ENCODE measurements around the gene DTX2. TPM values are rescaled to one million over a fixed set of nuclear protein-coding genes. Genes with fewer than 3 reads are reported as not detected.
A peak's percentile ranks its signal among the peaks of the same experiment; 100 is the strongest.
"Not testable (repeated sequence)": the region's sequence is repeated elsewhere in the genome, so short reads cannot be mapped to it uniquely, and the experiment has no call there.

DTX2 gene
- total and polyA plus RNA-seq, 4 donors: 18.5 to 55.3 (median 41.9) TPM

DNA sequence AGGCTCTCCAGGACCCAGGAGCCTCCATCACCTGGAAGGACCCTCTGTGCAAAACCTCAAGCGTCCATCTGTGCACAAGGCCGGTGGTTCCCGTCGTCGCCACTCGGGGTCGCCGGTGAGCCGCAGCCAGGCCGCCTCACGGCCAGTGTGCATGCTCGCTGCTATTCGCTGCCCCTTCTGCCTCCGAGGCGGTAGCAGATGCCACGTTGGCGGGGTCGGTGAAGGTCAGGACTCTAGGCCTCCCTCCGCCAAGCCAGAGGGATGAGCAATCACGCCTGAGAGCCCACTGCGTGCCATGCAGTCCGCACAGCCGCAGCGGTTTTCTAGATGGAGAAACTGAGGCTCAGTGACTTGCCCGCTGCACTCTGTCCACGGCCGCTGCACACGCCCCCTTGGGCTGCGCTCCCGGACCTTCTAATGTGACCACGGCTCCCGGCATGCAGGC, 54.5 kb downstream of the DTX2 start:
- Histone ChIP-seq H3K4me3 (no peak overlapping the region), H3K9me3 (ENCODE audit: control insufficient read depth in 4 of 4, insufficient read depth in 3 of 4, low read length in 3 of 4) (no peaks in the 10 kb centered on the region), H3K9ac (ENCODE audit: insufficient read depth in 1 of 2, low read length in 2 of 2) (no peak overlapping the region), H3K36me3 (ENCODE audit: control insufficient read depth in 4 of 4, insufficient read depth in 4 of 4, low read length in 4 of 4) (no peaks in the 10 kb centered on the region), H3K4me1 (ENCODE audit: control insufficient read depth in 5 of 5, insufficient read depth in 5 of 5, low read length in 5 of 5) (peaks cover 0 to 3% (median 0%) of the 10 kb centered on the region in 5 donors), H3K27me3 (ENCODE audit: control insufficient read depth in 3 of 3, insufficient read depth in 3 of 3, low read length in 2 of 3) (no peaks in the 10 kb centered on the region), H3K27ac (ENCODE audit: low read depth in 1 of 2, low read length in 1 of 2) (no peak overlapping the region)
- WGBS, 2 donors: 8 to 19% methylated on average over 26 to 32 of the region's 32 CpGs
- DNase-seq (peak in 1 of 3 donors; percentile 46), ATAC-seq (ENCODE audit: insufficient read depth, low FRiP score) (no peak)
- TF ChIP-seq, protein P1, sequence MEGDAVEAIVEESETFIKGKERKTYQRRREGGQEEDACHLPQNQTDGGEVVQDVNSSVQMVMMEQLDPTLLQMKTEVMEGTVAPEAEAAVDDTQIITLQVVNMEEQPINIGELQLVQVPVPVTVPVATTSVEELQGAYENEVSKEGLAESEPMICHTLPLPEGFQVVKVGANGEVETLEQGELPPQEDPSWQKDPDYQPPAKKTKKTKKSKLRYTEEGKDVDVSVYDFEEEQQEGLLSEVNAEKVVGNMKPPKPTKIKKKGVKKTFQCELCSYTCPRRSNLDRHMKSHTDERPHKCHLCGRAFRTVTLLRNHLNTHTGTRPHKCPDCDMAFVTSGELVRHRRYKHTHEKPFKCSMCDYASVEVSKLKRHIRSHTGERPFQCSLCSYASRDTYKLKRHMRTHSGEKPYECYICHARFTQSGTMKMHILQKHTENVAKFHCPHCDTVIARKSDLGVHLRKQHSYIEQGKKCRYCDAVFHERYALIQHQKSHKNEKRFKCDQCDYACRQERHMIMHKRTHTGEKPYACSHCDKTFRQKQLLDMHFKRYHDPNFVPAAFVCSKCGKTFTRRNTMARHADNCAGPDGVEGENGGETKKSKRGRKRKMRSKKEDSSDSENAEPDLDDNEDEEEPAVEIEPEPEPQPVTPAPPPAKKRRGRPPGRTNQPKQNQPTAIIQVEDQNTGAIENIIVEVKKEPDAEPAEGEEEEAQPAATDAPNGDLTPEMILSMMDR (IDR thresholded peaks at IDR 0.05; ENCODE audit: control extremely low read depth, extremely low read depth): peak; percentile 33

DNA sequence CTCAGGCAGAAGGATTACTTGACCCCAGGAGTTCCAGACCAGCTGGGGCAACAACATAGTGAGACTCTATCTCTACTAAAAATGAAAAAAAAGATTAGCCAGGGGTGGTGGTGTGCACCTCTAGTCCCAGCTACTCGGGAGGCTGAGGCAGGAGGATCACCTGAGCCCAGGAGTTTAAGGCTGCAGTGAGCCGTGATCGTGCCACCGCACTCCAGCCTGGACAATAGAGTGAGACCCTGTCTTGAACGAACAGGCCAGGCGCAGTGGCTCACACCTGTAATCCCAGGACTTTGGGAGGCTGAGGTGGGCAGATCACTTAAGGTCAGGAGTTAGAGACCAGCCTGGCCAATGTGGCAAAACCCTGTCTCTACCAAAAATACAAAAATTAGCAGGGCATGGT, 55.4 kb downstream of the DTX2 start:
- H3K36me3 ChIP-seq (ENCODE audit: control insufficient read depth in 4 of 4, insufficient read depth in 4 of 4, low read length in 4 of 4); H3K27me3 ChIP-seq (ENCODE audit: control insufficient read depth in 3 of 3, insufficient read depth in 3 of 3, low read length in 2 of 3); DNase-seq; H3K9me3 ChIP-seq (ENCODE audit: control insufficient read depth in 4 of 4, insufficient read depth in 3 of 4, low read length in 3 of 4); H3K27ac ChIP-seq (ENCODE audit: low read depth in 1 of 2, low read length in 1 of 2); H3K4me1 ChIP-seq (ENCODE audit: control insufficient read depth in 5 of 5, insufficient read depth in 5 of 5, low read length in 5 of 5); H3K9ac ChIP-seq (ENCODE audit: insufficient read depth in 1 of 2, low read length in 2 of 2); ATAC-seq (ENCODE audit: insufficient read depth, low FRiP score); H3K4me3 ChIP-seq: not testable (repeated sequence)
- WGBS, 2 donors: 94 to 100% methylated on average over 1 to 6 of the region's 6 CpGs

DNA sequence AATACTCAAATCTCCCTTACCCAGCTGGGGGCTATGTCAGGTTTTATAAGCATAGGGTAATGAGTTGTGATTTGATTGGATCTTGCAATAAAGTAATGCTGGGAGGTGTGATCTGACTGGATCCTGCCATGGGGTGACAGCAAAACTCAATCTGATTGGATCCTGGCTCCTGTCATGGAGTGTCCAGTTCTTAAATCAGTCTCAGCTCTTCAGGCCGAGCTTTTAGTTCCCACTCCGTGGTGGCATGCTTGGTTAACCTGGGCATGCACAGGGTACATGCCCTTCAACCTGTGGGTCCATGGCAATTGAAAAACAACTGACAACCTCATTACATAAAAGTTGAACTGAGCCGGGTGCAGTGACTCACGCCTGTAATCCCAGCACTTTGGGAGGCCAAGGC, 64.7 kb downstream of the DTX2 start:
- not testable (repeated sequence) for ATAC-seq (ENCODE audit: insufficient read depth, low FRiP score); H3K27me3 ChIP-seq (ENCODE audit: control insufficient read depth in 3 of 3, insufficient read depth in 3 of 3, low read length in 2 of 3); H3K4me3 ChIP-seq; H3K9me3 ChIP-seq (ENCODE audit: control insufficient read depth in 4 of 4, insufficient read depth in 3 of 4, low read length in 3 of 4); H3K36me3 ChIP-seq (ENCODE audit: control insufficient read depth in 4 of 4, insufficient read depth in 4 of 4, low read length in 4 of 4); H3K9ac ChIP-seq (ENCODE audit: insufficient read depth in 1 of 2, low read length in 2 of 2); DNase-seq; H3K4me1 ChIP-seq (ENCODE audit: control insufficient read depth in 5 of 5, insufficient read depth in 5 of 5, low read length in 5 of 5); H3K27ac ChIP-seq (ENCODE audit: low read depth in 1 of 2, low read length in 1 of 2)
- WGBS, 2 donors: 83 to 92% methylated on average over 2 of the region's 4 CpGs

DNA sequence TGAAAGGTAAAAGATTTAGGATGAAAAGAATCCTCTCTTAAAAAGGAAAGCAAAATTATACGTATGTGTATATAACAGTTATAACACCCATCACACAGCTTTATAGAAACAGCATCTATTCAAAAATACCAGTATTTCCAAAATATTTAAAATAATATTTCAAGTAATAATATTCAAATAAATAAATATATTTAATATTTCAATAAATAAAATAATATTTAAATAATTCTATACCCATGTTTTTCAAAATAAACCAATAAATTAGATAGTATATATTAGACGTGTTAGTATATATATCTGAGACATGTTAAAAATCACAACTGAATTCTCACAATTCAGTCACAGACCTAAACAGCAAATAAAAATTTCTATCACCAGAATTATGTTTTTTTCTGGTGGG, 70.1 kb downstream of the DTX2 start:
- H3K27me3 ChIP-seq (ENCODE audit: control insufficient read depth in 3 of 3, insufficient read depth in 3 of 3, low read length in 2 of 3); H3K27ac ChIP-seq (ENCODE audit: low read depth in 1 of 2, low read length in 1 of 2); H3K4me3 ChIP-seq; H3K36me3 ChIP-seq (ENCODE audit: control insufficient read depth in 4 of 4, insufficient read depth in 4 of 4, low read length in 4 of 4); ATAC-seq (ENCODE audit: insufficient read depth, low FRiP score); DNase-seq; H3K9ac ChIP-seq (ENCODE audit: insufficient read depth in 1 of 2, low read length in 2 of 2); H3K9me3 ChIP-seq (ENCODE audit: control insufficient read depth in 4 of 4, insufficient read depth in 3 of 4, low read length in 3 of 4); H3K4me1 ChIP-seq (ENCODE audit: control insufficient read depth in 5 of 5, insufficient read depth in 5 of 5, low read length in 5 of 5): not testable (repeated sequence)
- WGBS, 2 donors: 89 to 92% methylated on average over 2 of the region's 2 CpGs

DNA sequence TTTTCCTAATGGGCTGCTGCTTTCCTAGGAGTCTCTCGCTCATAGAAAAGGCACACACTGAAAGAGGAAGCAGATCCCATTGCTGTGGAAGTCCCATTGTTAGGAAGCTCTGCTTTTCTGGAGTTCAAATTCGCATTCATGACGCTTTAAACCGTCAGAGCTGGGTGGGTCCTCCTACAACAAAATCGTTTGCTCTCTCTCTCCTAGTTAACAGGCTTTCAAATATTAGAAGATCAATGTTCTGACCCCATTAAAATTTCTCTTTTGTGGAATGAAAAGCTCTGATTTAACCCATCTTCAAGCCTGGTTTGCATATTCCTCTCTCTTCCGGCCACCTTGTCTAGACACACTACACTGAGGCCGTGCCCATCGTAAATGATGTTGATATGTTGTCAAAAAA, 81.7 kb downstream of the DTX2 start, which contains the start of gene SPDYE16:
Gene SPDYE16 (minus strand): TSS at position 101 of the 400 bp plus-strand sequence. CDS start 1,838 bp downstream, outside the sequence.
- not testable (repeated sequence) for H3K27ac ChIP-seq (ENCODE audit: low read depth in 1 of 2, low read length in 1 of 2); H3K9me3 ChIP-seq (ENCODE audit: control insufficient read depth in 4 of 4, insufficient read depth in 3 of 4, low read length in 3 of 4); H3K4me1 ChIP-seq (ENCODE audit: control insufficient read depth in 5 of 5, insufficient read depth in 5 of 5, low read length in 5 of 5); H3K4me3 ChIP-seq; H3K36me3 ChIP-seq (ENCODE audit: control insufficient read depth in 4 of 4, insufficient read depth in 4 of 4, low read length in 4 of 4); H3K9ac ChIP-seq (ENCODE audit: insufficient read depth in 1 of 2, low read length in 2 of 2); DNase-seq; H3K27me3 ChIP-seq (ENCODE audit: control insufficient read depth in 3 of 3, insufficient read depth in 3 of 3, low read length in 2 of 3); ATAC-seq (ENCODE audit: insufficient read depth, low FRiP score)
- WGBS, 2 donors: no CpG with 5 or more reads among the region's 8 CpGs

DNA sequence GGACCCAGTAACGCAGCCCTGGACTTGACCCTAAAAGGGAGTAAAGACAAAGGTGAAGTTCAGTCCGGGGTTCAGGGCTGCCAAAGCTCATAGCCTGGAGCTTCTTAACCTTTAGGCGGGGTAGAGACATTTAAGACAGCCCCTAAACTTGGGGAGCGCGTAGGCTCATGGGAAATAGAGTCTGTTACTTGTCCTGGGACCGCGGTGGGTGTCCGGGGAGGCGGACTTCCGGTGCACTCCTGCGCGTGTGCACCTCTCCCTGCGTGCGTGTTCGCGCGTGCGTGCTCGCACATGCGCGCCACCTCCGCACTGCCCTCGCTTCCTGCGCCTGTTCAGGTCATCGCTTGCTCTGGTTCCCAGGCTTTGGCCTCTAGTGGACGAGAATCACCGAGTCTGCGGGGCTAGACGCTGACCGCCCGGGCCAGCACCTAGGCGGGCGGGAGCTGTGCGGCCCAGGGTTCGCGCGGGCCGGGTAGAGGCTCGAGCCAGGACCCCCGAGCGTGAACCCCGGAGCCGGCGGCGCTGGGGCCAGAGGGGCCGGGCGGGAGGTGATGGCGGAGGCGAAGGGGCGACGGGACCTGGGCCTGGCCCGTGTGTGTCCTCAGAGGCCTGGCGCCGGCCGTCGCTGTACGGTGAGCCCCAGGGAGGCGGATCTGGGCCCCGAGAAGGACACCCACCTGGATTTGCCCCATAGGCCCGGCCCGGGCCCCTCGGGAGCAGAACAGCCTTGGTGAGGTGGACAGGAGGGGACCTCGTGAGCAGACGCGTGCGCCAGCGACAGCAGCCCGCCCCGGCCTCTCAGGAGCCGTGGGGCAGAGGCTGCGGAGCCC, 87.7 kb downstream of the DTX2 start:
- Histone ChIP-seq H3K9ac (ENCODE audit: insufficient read depth in 1 of 2, low read length in 2 of 2) (peak overlapping the region in 1 of 2 donors; percentile 56), H3K27ac (ENCODE audit: low read depth in 1 of 2, low read length in 1 of 2) (peak overlapping the region; percentile 91 to 98), H3K4me3 (peak overlapping the region; percentile 82)
- not testable (repeated sequence) for H3K27me3 ChIP-seq (ENCODE audit: control insufficient read depth in 3 of 3, insufficient read depth in 3 of 3, low read length in 2 of 3); H3K4me1 ChIP-seq (ENCODE audit: control insufficient read depth in 5 of 5, insufficient read depth in 5 of 5, low read length in 5 of 5); H3K36me3 ChIP-seq (ENCODE audit: control insufficient read depth in 4 of 4, insufficient read depth in 4 of 4, low read length in 4 of 4); H3K9me3 ChIP-seq (ENCODE audit: control insufficient read depth in 4 of 4, insufficient read depth in 3 of 4, low read length in 3 of 4)
- WGBS, 2 donors: 0% methylated on average over 52 to 71 of the region's 71 CpGs
- ATAC-seq (ENCODE audit: insufficient read depth, low FRiP score): peak; percentile 100
- peak; percentile 90 to 95 (median 92) for DNase-seq

DNA sequence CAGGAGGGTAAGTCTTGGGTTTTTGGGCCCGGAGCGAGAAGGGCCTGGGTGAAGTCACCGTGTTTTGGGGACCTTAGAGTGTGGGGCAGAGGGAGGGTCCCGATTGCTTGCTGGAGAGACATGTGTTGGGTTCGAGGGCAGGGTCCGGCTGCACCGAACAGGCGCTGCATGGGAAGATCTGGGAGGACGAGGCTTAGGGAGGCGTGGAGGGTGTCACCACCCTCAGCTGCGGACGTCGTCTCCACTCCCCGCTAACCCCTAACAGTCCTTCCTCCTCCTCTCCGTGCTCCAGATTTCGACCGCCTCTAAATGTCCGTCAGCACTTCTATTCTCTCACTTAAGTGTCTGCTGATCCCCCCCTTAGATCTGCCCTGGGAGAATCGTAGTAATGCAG, 88.3 kb downstream of the DTX2 start:
- not testable (repeated sequence) for H3K27me3 ChIP-seq (ENCODE audit: control insufficient read depth in 3 of 3, insufficient read depth in 3 of 3, low read length in 2 of 3); H3K4me1 ChIP-seq (ENCODE audit: control insufficient read depth in 5 of 5, insufficient read depth in 5 of 5, low read length in 5 of 5); DNase-seq; H3K9me3 ChIP-seq (ENCODE audit: control insufficient read depth in 4 of 4, insufficient read depth in 3 of 4, low read length in 3 of 4); H3K36me3 ChIP-seq (ENCODE audit: control insufficient read depth in 4 of 4, insufficient read depth in 4 of 4, low read length in 4 of 4); ATAC-seq (ENCODE audit: insufficient read depth, low FRiP score)
- WGBS, 2 donors: 0 to 1% methylated on average over 19 of the region's 19 CpGs
- H3K27ac ChIP-seq (ENCODE audit: low read depth in 1 of 2, low read length in 1 of 2): peak overlapping the region; percentile 91 to 98
- peak overlapping the region; percentile 82 for H3K4me3 ChIP-seq
- peak overlapping the region in 1 of 2 donors; percentile 56 for H3K9ac ChIP-seq (ENCODE audit: insufficient read depth in 1 of 2, low read length in 2 of 2)
